ENCODE data around the gene IQGAP2. TPM values are rescaled to one million over a fixed set of nuclear protein-coding genes. Genes with fewer than 3 reads are reported as not detected.
A peak's percentile ranks its signal among the peaks of the same experiment; 100 is the strongest.

Gene IQGAP2
- total and polyA plus RNA-seq, 9 of the 15 experiments (the other 6 are each of a cell fraction or from before 2014, with no cell fraction given): 8.7 to 23.2 (median 17.4) TPM

DNA sequence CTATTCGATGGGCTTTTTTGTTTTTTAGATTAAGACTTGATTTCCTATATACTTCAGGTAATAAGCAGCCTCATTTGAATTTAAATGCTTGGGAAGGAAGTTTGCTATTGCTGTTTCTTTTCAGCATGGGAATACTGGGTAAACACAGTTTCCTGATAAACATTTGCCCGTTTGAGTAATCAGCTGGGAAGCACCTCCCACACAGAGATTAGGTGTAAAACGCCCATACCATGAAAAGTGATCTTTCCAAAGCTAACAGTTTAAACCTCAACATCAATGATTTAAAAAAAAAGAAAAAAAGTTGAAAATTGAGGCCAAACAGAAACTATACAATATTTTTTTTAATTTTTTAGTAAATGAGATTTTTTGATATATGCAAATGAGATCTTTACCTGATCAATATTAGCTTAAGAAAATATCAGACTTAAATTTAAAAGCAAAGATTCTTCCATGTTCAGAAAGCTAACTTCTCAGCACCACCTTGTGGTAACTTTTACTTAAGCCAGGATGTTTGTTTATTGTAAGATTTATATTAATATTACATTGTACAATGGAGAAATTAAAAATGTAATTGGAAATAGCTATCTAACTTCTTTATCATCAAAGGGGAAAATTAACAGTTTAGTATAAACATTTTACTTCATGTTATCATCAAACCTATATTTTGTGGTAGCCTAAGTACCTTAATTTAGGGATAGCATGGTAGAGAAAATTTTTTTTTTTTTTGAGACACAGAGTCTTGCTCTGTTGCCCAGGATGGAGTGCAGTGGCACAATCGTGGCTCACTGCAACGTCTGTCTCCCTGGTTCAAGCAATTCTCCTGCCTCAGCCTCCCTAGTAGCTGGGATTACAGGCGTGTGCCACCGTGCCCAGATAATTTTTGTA is 180.3 kb downstream of the IQGAP2 start (continued):
- TF ChIP-seq, protein P1, sequence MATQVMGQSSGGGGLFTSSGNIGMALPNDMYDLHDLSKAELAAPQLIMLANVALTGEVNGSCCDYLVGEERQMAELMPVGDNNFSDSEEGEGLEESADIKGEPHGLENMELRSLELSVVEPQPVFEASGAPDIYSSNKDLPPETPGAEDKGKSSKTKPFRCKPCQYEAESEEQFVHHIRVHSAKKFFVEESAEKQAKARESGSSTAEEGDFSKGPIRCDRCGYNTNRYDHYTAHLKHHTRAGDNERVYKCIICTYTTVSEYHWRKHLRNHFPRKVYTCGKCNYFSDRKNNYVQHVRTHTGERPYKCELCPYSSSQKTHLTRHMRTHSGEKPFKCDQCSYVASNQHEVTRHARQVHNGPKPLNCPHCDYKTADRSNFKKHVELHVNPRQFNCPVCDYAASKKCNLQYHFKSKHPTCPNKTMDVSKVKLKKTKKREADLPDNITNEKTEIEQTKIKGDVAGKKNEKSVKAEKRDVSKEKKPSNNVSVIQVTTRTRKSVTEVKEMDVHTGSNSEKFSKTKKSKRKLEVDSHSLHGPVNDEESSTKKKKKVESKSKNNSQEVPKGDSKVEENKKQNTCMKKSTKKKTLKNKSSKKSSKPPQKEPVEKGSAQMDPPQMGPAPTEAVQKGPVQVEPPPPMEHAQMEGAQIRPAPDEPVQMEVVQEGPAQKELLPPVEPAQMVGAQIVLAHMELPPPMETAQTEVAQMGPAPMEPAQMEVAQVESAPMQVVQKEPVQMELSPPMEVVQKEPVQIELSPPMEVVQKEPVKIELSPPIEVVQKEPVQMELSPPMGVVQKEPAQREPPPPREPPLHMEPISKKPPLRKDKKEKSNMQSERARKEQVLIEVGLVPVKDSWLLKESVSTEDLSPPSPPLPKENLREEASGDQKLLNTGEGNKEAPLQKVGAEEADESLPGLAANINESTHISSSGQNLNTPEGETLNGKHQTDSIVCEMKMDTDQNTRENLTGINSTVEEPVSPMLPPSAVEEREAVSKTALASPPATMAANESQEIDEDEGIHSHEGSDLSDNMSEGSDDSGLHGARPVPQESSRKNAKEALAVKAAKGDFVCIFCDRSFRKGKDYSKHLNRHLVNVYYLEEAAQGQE (IDR thresholded peaks at IDR 0.05; ENCODE audit: borderline replicate concordance): peak; percentile 27; the same call in 1 of the 2 replicates
- TF ChIP-seq, protein P1 (CRISPR knock-in tag; IDR thresholded peaks at IDR 0.05; ENCODE audit: low read depth): no peak
- TF ChIP-seq DPF2 (IDR thresholded peaks at IDR 0.05) (0 out of 2 replicates have a peak, but pooled peaks have one; percentile 28), ESRRB (CRISPR knock-in tag; IDR thresholded peaks at IDR 0.05; ENCODE audit: borderline replicate concordance) (no peak), DEAF1 (CRISPR knock-in tag; IDR thresholded peaks at IDR 0.05) (0 out of 2 replicates have a peak, but pooled peaks have one; percentile 19), RAD21 (CRISPR knock-in tag; conservative IDR thresholded peaks at IDR 0.05 in 1 of 2, IDR thresholded peaks at IDR 0.05 in 1 of 2) (peak; percentile 45 to 72), CHCHD3 (CRISPR knock-in tag; IDR thresholded peaks at IDR 0.05) (no peak), RNF2 (IDR thresholded peaks at IDR 0.05) (no peak), CBX8 (IDR thresholded peaks at IDR 0.05; ENCODE audit: borderline replicate concordance, extremely low read depth, low read depth, low read length, poor library complexity, severe bottlenecking) (no peak), ATF1 (CRISPR knock-in tag; IDR thresholded peaks at IDR 0.05) (no peak), ATF1 (tag; IDR thresholded peaks at IDR 0.05) (no peak)
- TF ChIP-seq, protein P2, sequence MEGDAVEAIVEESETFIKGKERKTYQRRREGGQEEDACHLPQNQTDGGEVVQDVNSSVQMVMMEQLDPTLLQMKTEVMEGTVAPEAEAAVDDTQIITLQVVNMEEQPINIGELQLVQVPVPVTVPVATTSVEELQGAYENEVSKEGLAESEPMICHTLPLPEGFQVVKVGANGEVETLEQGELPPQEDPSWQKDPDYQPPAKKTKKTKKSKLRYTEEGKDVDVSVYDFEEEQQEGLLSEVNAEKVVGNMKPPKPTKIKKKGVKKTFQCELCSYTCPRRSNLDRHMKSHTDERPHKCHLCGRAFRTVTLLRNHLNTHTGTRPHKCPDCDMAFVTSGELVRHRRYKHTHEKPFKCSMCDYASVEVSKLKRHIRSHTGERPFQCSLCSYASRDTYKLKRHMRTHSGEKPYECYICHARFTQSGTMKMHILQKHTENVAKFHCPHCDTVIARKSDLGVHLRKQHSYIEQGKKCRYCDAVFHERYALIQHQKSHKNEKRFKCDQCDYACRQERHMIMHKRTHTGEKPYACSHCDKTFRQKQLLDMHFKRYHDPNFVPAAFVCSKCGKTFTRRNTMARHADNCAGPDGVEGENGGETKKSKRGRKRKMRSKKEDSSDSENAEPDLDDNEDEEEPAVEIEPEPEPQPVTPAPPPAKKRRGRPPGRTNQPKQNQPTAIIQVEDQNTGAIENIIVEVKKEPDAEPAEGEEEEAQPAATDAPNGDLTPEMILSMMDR (IDR thresholded peaks at IDR 0.05 in 2 of 3, conservative IDR thresholded peaks at IDR 0.05 in 1 of 3; ENCODE audit: insufficient read depth in 2 of 3, low read depth in 1 of 3, low read length in 3 of 3): peak in 2 of 3 experiments; percentile 25 to 66; a peak in 3 of 6 replicates
- TF ChIP-seq, protein P3, sequence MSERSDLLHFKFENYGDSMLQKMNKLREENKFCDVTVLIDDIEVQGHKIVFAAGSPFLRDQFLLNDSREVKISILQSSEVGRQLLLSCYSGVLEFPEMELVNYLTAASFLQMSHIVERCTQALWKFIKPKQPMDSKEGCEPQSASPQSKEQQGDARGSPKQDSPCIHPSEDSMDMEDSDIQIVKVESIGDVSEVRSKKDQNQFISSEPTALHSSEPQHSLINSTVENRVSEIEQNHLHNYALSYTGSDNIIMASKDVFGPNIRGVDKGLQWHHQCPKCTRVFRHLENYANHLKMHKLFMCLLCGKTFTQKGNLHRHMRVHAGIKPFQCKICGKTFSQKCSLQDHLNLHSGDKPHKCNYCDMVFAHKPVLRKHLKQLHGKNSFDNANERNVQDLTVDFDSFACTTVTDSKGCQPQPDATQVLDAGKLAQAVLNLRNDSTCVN (CRISPR knock-in tag; IDR thresholded peaks at IDR 0.05): no peak
